ENCODE data around the gene GM2A. TPM values are rescaled to one million over a fixed set of nuclear protein-coding genes. Genes with fewer than 3 reads are reported as not detected.
A peak's percentile ranks its signal among the peaks of the same experiment; 100 is the strongest.
"Not testable (repeated sequence)": the region's sequence is repeated elsewhere in the genome, so short reads cannot be mapped to it uniquely, and the experiment has no call there.

Gene GM2A
- total RNA-seq, 2 experiments from 2014 or later: 18.0 to 18.8 TPM

DNA sequence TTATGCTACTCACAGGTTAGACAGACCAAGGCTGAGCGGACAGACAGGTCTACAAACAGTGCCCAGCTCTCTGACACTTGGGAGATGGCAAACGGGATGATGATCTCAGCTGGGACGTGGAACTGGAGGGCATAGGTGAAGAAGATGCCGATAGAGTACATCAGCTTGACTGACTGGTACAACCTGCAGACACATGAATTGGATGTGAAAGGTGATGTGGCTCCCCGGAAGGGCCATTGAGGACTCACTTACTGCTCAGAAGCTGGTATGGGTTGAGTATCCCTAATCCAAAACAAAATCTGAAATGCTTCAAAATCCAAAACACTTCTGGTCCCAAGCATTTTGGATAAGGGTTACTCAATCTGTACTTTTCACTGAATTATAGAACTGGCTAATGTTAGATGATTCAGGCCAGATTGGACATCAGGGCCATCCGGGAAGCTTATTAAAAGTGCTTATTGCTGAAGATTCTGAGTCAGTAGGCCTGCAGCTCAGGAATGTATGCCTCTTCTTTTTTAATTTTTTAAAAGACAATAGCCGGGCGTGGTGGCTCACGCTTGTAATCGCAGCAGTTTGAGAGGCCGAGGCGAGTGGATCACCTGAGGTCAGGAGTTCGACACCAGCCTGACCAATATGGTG is 28.1 kb downstream of the GM2A start:
- H3K4me1 Mint-ChIP-seq: no peaks in the 10 kb centered on the region
- no peaks in the 10 kb centered on the region for H3K27me3 Mint-ChIP-seq
- no peak for DNase-seq
- H3K9me3 Mint-ChIP-seq: no peaks in the 10 kb centered on the region
- no peak overlapping the region for H3K27ac Mint-ChIP-seq
- H3K4me3 Mint-ChIP-seq: no peak overlapping the region
- no peaks in the 10 kb centered on the region for H3K36me3 Mint-ChIP-seq

DNA sequence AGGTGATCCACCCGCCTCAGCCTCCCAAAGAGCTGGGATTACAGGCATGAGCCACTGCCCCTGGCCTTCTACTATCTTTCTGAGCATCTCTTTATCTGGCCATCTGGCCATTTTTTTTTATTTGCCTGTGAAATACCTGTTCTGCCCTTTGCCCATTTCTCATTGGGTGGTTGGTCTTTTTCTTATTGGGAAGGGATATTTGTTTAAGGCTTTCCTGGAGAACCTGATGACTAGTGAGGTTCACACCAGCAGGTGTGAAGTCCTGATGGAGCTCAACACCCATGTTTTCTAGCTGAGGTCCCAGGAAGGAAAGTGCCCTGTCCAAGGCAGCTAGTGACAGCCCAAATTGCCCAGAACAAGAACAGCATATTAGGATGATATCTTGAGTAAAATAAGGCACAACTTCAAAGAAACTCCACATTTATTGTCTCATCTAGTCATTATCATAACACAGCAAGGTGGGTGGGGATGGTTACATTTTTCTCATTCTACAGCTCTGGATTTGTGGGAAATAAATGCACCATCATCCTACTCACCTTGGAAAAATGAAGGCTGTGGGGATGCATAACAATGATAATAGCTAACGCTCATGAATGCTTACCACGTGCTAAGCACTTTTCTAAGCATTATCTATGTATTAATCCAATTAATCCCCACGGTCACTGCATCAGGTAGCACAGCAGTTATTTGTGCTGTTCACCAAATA is 30.3 kb downstream of the GM2A start:
- Mint-ChIP-seq H3K36me3 (no peaks in the 10 kb centered on the region), H3K4me1 (no peaks in the 10 kb centered on the region), H3K27ac (no peak overlapping the region), H3K4me3 (no peak overlapping the region), H3K9me3 (no peaks in the 10 kb centered on the region), H3K27me3 (no peaks in the 10 kb centered on the region)
- no peak for DNase-seq

- no peaks in the 10 kb centered on the region for H3K27me3 Mint-ChIP-seq
- H3K36me3 Mint-ChIP-seq: no peaks in the 10 kb centered on the region
- no peak overlapping the region for H3K4me3 Mint-ChIP-seq
- H3K27ac Mint-ChIP-seq: no peak overlapping the region
- no peaks in the 10 kb centered on the region for H3K9me3 Mint-ChIP-seq
- H3K4me1 Mint-ChIP-seq: no peaks in the 10 kb centered on the region
- DNase-seq: peak; percentile 6
Observed at GRCh38 chr5:151284392-151284967, 31.5 kb downstream of the GM2A start.

DNA sequence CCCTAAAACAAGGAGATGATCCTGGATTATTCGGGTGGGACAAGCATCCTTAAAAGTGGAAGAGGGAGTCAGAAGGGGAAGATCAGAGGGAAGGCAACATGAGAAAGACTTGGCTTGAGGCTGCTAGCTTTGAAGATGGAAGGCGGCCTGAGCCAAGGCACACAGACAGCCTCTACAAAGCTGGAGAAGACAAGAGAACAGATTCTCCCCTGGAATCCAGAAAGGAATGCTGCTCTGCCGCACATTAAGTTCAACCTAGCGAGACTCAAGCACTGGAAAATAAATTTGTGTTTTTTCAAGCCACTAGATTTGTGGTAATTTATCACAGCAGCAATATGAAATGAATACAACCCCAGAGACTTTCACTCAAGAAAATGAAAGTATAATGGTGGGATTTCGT is 32.7 kb downstream of the GM2A start:
- Mint-ChIP-seq H3K9me3 (no peaks in the 10 kb centered on the region), H3K36me3 (no peaks in the 10 kb centered on the region), H3K4me3 (no peak overlapping the region), H3K4me1 (no peaks in the 10 kb centered on the region), H3K27me3 (no peaks in the 10 kb centered on the region), H3K27ac (no peak overlapping the region)
- no peak for DNase-seq

GRCh38 chr5:151286246-151286645 is 33.3 kb downstream of the GM2A start:
- H3K27ac Mint-ChIP-seq: no peak overlapping the region
- DNase-seq: no peak
- H3K4me3 Mint-ChIP-seq: no peak overlapping the region
- H3K27me3 Mint-ChIP-seq: no peaks in the 10 kb centered on the region
- no peaks in the 10 kb centered on the region for H3K9me3 Mint-ChIP-seq
- no peaks in the 10 kb centered on the region for H3K4me1 Mint-ChIP-seq
- no peaks in the 10 kb centered on the region for H3K36me3 Mint-ChIP-seq

- Mint-ChIP-seq H3K9me3 (no peaks in the 10 kb centered on the region), H3K27ac (no peak overlapping the region), H3K4me1 (no peaks in the 10 kb centered on the region), H3K27me3 (no peaks in the 10 kb centered on the region), H3K4me3 (no peak overlapping the region), H3K36me3 (no peaks in the 10 kb centered on the region)
- DNase-seq: no peak
Observed at GRCh38 chr5:151288180-151288579, 35.2 kb downstream of the GM2A start.

GRCh38 chr5:151293624-151294023 is 40.6 kb downstream of the GM2A start:
- Mint-ChIP-seq H3K36me3 (no peaks in the 10 kb centered on the region), H3K27me3 (peaks cover 6% of the 10 kb centered on the region), H3K9me3 (no peaks in the 10 kb centered on the region), H3K4me3 (no peak overlapping the region), H3K27ac (no peak overlapping the region), H3K4me1 (peaks cover 4% of the 10 kb centered on the region)
- DNase-seq: no peak

- DNase-seq: no peak
- no peaks in the 10 kb centered on the region for H3K9me3 Mint-ChIP-seq
- H3K4me3 Mint-ChIP-seq: no peak overlapping the region
- peaks cover 4% of the 10 kb centered on the region for H3K4me1 Mint-ChIP-seq
- no peaks in the 10 kb centered on the region for H3K36me3 Mint-ChIP-seq
- no peak overlapping the region for H3K27ac Mint-ChIP-seq
- H3K27me3 Mint-ChIP-seq: peaks cover 6% of the 10 kb centered on the region
Observed at GRCh38 chr5:151295138-151295537, 42.2 kb downstream of the GM2A start.

- Mint-ChIP-seq H3K4me3 (no peak overlapping the region), H3K27me3 (peaks cover 6% of the 10 kb centered on the region), H3K36me3 (no peaks in the 10 kb centered on the region), H3K27ac (no peak overlapping the region), H3K4me1 (peaks cover 4% of the 10 kb centered on the region), H3K9me3 (no peaks in the 10 kb centered on the region)
- DNase-seq: no peak
Observed at GRCh38 chr5:151295791-151296477, 42.9 kb downstream of the GM2A start.

- no peak overlapping the region for H3K4me3 Mint-ChIP-seq
- no peaks in the 10 kb centered on the region for H3K36me3 Mint-ChIP-seq
- no peak for DNase-seq
- peaks cover 4% of the 10 kb centered on the region for H3K4me1 Mint-ChIP-seq
- no peaks in the 10 kb centered on the region for H3K9me3 Mint-ChIP-seq
- H3K27me3 Mint-ChIP-seq: peaks cover 9% of the 10 kb centered on the region
- H3K27ac Mint-ChIP-seq: no peak overlapping the region
Observed at GRCh38 chr5:151296478-151296830, 43.5 kb downstream of the GM2A start.

DNA sequence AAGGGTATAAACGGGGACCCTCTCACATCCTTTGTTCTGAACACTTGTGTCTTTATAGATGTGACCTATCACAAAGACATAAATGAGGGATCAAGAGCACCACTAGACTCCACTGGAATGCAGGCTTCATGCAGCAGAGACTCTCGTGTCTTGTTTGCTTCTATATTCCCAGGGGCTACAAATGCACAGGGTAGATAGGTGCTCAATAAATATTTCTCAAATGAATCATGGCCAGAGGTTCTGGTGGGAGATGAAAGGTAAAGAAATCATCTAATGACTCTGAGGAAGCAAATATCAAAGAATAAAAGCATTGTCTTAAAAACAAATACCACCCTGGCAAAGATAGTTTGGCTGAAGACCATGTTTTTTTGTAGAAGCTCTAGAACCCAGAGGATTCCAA is 44.0 kb downstream of the GM2A start:
- no peak for DNase-seq
- H3K4me1 Mint-ChIP-seq: peaks cover 4% of the 10 kb centered on the region
- H3K36me3 Mint-ChIP-seq: no peaks in the 10 kb centered on the region
- H3K9me3 Mint-ChIP-seq: no peaks in the 10 kb centered on the region
- H3K27me3 Mint-ChIP-seq: peaks cover 10% of the 10 kb centered on the region
- H3K27ac Mint-ChIP-seq: no peak overlapping the region
- no peak overlapping the region for H3K4me3 Mint-ChIP-seq

GRCh38 chr5:151298063-151298855 is 45.3 kb downstream of the GM2A start:
- Mint-ChIP-seq H3K27me3 (peaks cover 10% of the 10 kb centered on the region), H3K27ac (no peak overlapping the region), H3K9me3 (no peaks in the 10 kb centered on the region), H3K4me3 (no peak overlapping the region), H3K4me1 (peaks cover 4% of the 10 kb centered on the region), H3K36me3 (no peaks in the 10 kb centered on the region)
- DNase-seq: peak; percentile 28

- Mint-ChIP-seq H3K4me1 (no peaks in the 10 kb centered on the region), H3K4me3 (no peak within 1 kb of the TSS), H3K36me3 (no peaks in the 10 kb centered on the region), H3K27ac (no peak within 1 kb of the TSS), H3K9me3 (no peaks in the 10 kb centered on the region), H3K27me3 (peaks cover 19% of the 10 kb centered on the region)
- no peak for DNase-seq
Observed at GRCh38 chr5:151303666-151304065, 50.7 kb downstream of the GM2A start, which contains the start of gene SLC36A3. Gene SLC36A3 (minus strand): TSS chr5:151303766. CDS start chr5:151303354, 412 bp downstream.

DNA sequence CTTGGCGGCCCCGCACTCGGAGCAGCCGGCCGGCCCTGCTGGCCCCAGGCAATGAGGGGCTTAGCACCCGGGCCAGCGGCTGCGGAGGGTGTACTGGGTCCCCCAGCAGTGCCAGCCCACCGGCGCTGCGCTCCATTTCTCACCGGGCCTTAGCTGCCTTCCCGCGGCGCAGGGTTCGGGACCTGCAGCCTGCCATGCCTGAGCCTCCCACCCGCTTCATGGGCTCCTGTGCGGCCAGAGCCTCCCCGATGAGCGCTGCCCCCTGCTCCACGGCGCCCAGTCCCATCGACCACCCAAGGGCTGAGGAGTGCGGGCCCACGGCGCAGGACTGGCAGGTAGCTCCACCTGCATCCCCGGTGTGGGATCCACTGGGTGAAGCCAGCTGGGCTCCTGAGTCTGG is 56.3 kb downstream of the GM2A start:
- Mint-ChIP-seq H3K27me3 (peaks cover 18% of the 10 kb centered on the region), H3K9me3 (peaks cover 12% of the 10 kb centered on the region)
- H3K4me3 Mint-ChIP-seq, H3K36me3 Mint-ChIP-seq, DNase-seq, H3K27ac Mint-ChIP-seq, H3K4me1 Mint-ChIP-seq: not testable (repeated sequence)

DNA sequence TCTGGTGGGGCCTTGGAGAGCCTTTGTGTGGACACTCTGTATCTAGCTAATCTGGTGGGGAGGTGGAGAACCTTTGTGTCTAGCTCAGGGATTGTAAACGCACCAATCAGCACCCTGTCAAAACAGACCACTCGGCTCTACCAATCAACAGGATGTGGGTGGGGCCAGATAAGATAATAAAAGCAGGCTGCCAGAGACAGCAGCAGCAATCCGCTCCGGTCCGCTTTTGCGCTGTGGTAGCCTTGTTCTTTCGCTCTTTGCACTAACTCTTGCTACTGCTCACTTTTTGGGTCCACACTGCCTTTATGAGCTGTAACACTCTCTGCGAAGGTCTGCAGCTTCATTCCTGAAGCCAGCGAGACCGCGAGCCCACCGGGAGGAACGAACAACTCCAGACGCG is 56.8 kb downstream of the GM2A start:
- H3K4me3 Mint-ChIP-seq, H3K36me3 Mint-ChIP-seq, H3K27ac Mint-ChIP-seq, DNase-seq, H3K4me1 Mint-ChIP-seq: not testable (repeated sequence)
- H3K27me3 Mint-ChIP-seq: peaks cover 19% of the 10 kb centered on the region
- H3K9me3 Mint-ChIP-seq: peaks cover 12% of the 10 kb centered on the region
